Tibial artery (tissue), 4 donors: Measurements from ENCODE around the gene CBLC.

Experiments
- DNase-seq, 2 donors: peaks; one replicate each; pipeline ENCODE4 v3.0.0-alpha.2; 2019
- H3K27ac ChIP-seq, 2 donors: fragments of 200-600 bp; sonication (generic) in 1 of 2; 1 replicate in 1 of 2; 2 replicates in 1 of 2; pipeline ENCODE4 v1.5.1; 2018 to 2019; ENCODE audit warnings: mild to moderate bottlenecking in 1 of 2
- H3K27me3 ChIP-seq, 2 donors: fragments of 200-600 bp; sonication (generic) in 1 of 2; one replicate each; pipeline versions ENCODE4 v1.5.1 to v1.6.0; 2016 to 2019
- H3K36me3 ChIP-seq, 3 donors: fragments of 200-600 bp; sonication (generic) in 2 of 3; one replicate each; pipeline ENCODE4 v1.5.1; 2016 to 2019; ENCODE audit warnings: mild to moderate bottlenecking in 2 of 3
- H3K4me1 ChIP-seq, 4 donors: fragments of 200-600 bp; sonication (generic) in 2 of 4; 1 replicate in 3 of 4; 2 replicates in 1 of 4; pipeline ENCODE4 v1.5.1; 2016 to 2019
- H3K4me3 ChIP-seq, 2 donors: fragments of 200-600 bp; sonication (generic) in 1 of 2; 1 replicate in 1 of 2; 2 replicates in 1 of 2; pipeline ENCODE4 v1.5.1; 2018 to 2019; ENCODE audit warnings: mild to moderate bottlenecking in 2 of 2
- H3K9me3 ChIP-seq, 3 donors: fragments of 200-600 bp; sonication (generic) in 1 of 3; one replicate each; pipeline ENCODE4 v1.5.1; 2016 to 2019
- CTCF ChIP-seq, 2 experiments: fragments of 200-600 bp in 1 of 2; fragments of 450-650 bp in 1 of 2; IDR thresholded peaks; one replicate each; pipeline ENCODE4 v1.5.1; 2017 to 2019; ENCODE audit warnings: antibody characterized with exemption in 2 of 2, mild to moderate bottlenecking in 1 of 2, moderate library complexity in 1 of 2
- intact Hi-C: fragments of 100-400 bp; cut with DNase I; formaldehyde crosslinking; loops from one replicate; pipeline ENCODE4 v1.15.0; 2023; ENCODE audit warnings: low total_unique reads

The CBLC gene

GRCh38 chr19:44794610-44795009 is 16.9 kb downstream of the CBLC start:
- no peak overlapping the region for H3K4me3 ChIP-seq
- H3K27me3 ChIP-seq, result no peaks in the 10 kb centered on the region
- intact Hi-C loops, result no loop called here
- DNase-seq, result no peak
- H3K4me1 ChIP-seq, result peaks cover 0 to 5% (median 2%) of the 10 kb centered on the region in 4 donors
- no peak for TF ChIP-seq CTCF (IDR thresholded peaks at IDR 0.05)
- peaks cover 0 to 5% (median 0%) of the 10 kb centered on the region in 3 donors for H3K36me3 ChIP-seq
- H3K9me3 ChIP-seq, result no peaks in the 10 kb centered on the region
- H3K27ac ChIP-seq, result no peak overlapping the region

GRCh38 chr19:44795398-44795987 is 17.8 kb downstream of the CBLC start:
- H3K4me3 ChIP-seq, result no peak overlapping the region
- H3K36me3 ChIP-seq, result peaks cover 0 to 5% (median 0%) of the 10 kb centered on the region in 3 donors
- intact Hi-C loops, result no loop called here
- TF ChIP-seq CTCF (IDR thresholded peaks at IDR 0.05), result no peak
- H3K27me3 ChIP-seq, result no peaks in the 10 kb centered on the region
- DNase-seq, result no peak
- no peak overlapping the region for H3K27ac ChIP-seq
- no peaks in the 10 kb centered on the region for H3K9me3 ChIP-seq
- peaks cover 0 to 11% (median 2%) of the 10 kb centered on the region in 4 donors for H3K4me1 ChIP-seq

DNA sequence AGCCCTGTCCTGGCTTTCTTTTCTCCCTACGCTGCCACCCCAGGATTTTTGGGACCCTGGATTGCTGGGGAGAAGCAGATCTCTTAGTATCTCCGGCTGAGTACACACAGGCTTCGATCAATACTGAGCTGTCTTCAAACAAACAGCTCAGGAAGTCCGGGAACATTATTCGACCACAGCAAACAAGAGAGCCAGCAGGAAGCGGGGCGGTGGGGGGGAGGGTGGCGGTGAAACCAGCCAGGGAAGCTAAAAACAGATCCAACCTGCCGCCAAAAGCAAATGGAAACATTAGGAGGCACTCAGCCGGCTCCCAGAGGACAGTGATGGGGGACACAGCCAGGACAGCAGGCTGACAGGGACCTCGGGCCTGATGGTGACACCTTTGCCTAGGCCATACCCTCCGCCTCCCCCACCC is 19.0 kb downstream of the CBLC start:
- peaks cover 0 to 15% (median 2%) of the 10 kb centered on the region in 4 donors for H3K4me1 ChIP-seq
- TF ChIP-seq CTCF (IDR thresholded peaks at IDR 0.05), result no peak
- no peaks in the 10 kb centered on the region for H3K9me3 ChIP-seq
- intact Hi-C loops, result no loop called here
- H3K36me3 ChIP-seq, result peaks cover 0 to 5% (median 0%) of the 10 kb centered on the region in 3 donors
- DNase-seq, result no peak
- no peak overlapping the region for H3K27ac ChIP-seq
- no peak overlapping the region for H3K4me3 ChIP-seq
- H3K27me3 ChIP-seq, result no peaks in the 10 kb centered on the region

- intact Hi-C loops, result loop anchor here (1.0 kb wide), 1 partner anchor 44 kb away; no protein-coding TSS in a partner anchor
- Histone ChIP-seq H3K27me3 (no peaks in the 10 kb centered on the region), H3K4me3 (no peak overlapping the region), H3K36me3 (no peaks in the 10 kb centered on the region), H3K4me1 (peaks cover 0 to 15% (median 2%) of the 10 kb centered on the region in 4 donors), H3K9me3 (no peaks in the 10 kb centered on the region), H3K27ac (no peak overlapping the region)
- no peak for TF ChIP-seq CTCF (IDR thresholded peaks at IDR 0.05)
- DNase-seq, result no peak
Observed at GRCh38 chr19:44799627-44800346, 22.1 kb downstream of the CBLC start.

GRCh38 chr19:44800461-44800860 is 22.8 kb downstream of the CBLC start:
- intact Hi-C loops, result loop anchor here (1.0 kb wide), 1 partner anchor 43 kb away; no protein-coding TSS in a partner anchor
- H3K4me3 ChIP-seq, result no peak overlapping the region
- no peaks in the 10 kb centered on the region for H3K36me3 ChIP-seq
- no peaks in the 10 kb centered on the region for H3K27me3 ChIP-seq
- DNase-seq, result peak; percentile 77 to 87
- H3K27ac ChIP-seq, result no peak overlapping the region
- no peaks in the 10 kb centered on the region for H3K9me3 ChIP-seq
- peaks cover 0 to 15% (median 2%) of the 10 kb centered on the region in 4 donors for H3K4me1 ChIP-seq
- TF ChIP-seq CTCF (IDR thresholded peaks at IDR 0.05), result peak; percentile 96
